Activated T-cell treated with anti-CD3 and anti-CD28 coated beads for 1 hour (primary cell): ENCODE data around the gene ZNF22.

Source experiments
- DNase-seq: peaks from one replicate; pipeline ENCODE4 v3.0.0-alpha.2; 2020; ENCODE audit warnings: low read depth

Gene ZNF22

DNA sequence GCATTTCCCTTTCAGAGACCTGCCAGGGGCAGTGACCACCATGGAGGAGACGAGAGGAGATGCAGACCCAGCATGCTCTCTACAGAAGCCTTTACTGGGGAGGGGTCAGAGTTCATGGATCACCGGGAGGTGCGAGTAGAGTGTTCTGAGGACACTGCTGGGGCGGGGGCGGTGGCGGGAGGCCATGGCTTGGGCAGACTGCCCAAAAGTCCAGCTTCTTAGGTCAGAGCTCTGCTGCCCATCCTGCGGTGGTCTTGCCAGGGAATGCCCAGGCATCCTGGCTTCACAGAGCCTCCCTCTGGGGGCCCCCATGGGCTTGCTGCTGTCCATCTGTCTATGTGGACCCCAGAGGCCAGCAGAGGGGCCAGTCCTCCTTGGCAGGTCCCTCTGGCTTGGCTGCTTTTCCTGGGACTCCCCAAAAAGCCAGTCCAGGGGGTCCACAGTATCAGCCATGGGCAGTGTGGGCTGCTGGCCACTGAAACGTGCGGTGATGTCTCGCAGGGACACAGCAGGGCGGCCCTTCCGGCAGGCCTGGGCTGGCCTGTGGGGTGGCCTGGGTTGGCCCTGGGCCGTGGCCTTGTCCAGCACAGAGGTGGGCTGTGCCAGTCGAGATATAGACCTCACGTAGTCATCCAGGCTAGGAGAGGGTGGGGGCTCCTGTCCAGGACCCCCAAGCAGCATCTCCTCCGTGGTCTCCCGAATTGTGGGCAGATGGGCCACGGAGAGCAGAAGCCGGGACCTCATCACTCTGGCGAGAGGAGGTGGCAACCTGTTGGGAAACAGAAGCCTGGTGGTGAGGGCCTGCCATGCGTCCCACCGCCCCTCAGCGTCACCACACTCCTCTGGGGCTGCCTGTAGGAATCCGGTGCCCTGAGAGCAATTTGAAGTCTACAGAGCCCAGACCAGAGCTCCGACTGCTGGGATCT is 23.2 kb upstream of the ZNF22 start:
- DNase-seq = no peak

DNA sequence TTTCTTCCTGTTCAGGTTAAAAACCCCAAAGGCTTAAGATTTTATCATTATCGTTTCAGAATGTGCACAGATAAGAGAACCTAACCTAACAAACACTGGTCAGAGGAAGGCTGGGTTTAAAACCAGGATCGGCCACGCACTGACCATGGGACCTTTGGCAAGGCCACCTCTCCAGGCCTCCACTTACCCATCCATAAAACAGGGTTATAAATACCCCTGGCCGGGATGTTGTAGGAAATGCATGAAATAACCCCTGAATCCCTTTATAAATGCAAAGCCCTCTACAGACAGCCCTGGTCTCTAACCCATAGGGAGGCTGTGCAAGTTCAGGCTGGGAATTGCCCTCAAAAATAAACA is 22.5 kb upstream of the ZNF22 start:
- DNase-seq = no peak

DNA sequence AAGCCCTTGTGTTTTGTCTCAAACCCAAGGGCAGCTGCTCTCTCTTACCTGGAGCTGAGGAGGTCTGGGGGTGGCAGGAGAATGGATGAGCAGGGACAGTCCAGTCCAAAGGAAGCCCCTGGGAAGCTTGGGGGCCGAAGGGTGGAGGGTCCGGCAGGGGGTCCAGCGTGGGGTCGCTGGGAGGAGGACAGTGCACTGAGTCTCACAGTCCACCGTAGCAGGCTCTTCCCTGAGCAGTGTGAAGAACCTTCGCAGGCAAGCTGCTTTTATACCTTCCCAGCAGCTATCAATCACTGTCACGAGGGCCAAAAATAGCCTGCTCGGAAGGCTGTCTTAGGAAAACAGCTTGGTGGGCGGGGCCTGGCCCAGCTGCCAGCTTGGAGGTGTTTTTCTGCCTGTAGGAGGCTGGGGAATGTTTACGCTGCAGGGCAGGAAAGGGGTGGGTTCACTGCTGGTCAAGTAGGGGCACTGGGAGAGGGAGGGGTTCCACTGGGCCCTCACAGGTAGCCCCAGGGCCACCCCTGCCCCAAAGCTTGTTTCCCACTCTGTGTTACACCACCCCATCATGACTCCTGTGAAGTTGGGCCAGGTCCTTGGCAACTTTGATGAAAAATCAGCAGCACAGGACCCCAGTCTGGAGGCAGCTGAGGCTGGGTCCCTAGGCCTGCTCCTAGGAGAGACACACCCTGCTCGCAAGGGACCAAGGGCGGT is 22.0 kb upstream of the ZNF22 start, which contains the start of gene DEPP1:
Gene DEPP1 (minus strand): TSS at position 240 of the 711 bp plus-strand sequence. CDS start 779 bp downstream, outside the sequence.
- DNase-seq = no peak

DNA sequence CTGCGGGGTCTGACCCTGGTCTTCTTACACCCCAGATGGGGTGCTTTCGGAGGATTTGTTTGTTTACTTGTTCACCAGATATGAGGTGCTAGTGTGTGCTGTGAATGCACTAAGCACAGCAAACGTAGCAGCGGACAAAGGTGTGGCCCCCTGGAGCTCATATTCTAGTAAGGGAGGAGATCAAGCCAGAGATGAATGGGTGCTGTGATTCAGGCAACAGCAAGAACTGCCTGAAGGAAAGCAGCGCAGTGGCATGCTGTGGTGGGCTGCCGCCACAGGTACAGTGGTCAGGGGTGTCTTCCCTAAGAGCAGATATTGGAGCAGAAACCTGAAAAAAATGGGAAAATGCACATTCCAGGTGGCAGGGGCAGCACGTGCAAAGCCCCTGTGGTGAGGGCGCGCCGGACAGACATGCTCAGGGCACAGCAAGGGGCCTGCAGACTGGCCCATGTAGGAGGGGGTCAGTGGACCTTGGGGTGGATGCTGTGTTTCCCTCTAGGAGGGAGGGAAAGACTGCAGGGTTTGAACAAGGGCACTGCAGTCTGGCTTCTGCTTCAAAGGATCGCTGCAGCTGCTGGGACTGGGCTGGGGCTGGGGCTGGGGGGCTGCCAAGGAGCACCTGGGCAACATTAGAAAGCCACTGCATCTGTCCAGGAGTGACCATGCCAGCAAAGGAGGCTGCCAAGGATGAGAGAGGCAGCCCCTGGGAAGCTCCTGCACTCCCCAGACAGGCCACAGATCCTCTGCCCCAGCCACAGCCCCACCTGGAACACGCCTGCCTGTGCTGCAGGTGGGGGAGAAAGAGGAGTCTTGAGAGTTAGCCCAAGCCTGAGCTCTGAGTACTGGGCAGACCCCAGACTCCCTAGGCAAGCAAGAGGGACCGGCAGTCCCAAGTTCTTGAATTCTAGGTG is 21.2 kb upstream of the ZNF22 start:
- DNase-seq = no peak

DNA sequence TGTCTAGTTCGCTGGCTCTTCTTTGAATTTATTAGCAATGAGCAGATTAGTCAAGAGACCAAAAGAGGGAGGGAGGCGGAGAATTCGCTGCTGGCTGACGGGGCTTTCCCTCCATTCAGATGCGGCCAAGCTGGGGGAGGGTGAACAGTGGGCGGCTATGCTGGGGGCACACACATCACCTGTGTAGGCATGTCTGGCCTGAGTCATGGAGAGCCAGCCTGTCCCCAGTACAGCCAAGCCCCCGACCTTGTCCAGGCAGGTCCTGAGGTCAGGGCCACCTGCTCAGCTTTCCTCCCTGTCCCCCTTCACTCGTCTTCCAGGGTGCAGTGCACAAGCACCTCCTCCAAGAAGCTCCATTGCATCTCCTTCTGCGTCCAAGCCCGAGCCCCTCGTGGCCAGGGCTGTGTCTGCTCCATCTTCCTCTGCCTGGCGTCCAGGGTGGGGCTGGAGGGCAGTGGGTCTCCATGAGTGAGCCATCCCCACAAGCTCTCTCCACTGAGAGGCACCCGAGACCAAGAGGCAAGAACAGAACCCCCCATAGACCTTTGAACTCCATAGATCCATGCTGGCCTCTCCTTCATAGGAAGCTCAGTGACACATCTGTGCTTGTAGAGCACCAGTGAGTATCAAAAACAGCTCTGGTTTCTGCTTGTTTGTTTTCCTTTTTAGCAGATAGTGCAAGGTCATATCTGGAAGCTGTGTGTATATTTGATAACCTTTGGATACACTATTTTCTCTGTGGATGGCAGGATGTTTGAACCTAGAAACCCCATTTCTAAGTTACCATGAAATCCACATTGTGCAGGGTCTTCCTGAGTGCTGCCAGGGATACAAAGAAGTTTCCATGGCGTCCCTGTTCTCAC is 20.2 kb upstream of the ZNF22 start:
- DNase-seq = no peak

DNA sequence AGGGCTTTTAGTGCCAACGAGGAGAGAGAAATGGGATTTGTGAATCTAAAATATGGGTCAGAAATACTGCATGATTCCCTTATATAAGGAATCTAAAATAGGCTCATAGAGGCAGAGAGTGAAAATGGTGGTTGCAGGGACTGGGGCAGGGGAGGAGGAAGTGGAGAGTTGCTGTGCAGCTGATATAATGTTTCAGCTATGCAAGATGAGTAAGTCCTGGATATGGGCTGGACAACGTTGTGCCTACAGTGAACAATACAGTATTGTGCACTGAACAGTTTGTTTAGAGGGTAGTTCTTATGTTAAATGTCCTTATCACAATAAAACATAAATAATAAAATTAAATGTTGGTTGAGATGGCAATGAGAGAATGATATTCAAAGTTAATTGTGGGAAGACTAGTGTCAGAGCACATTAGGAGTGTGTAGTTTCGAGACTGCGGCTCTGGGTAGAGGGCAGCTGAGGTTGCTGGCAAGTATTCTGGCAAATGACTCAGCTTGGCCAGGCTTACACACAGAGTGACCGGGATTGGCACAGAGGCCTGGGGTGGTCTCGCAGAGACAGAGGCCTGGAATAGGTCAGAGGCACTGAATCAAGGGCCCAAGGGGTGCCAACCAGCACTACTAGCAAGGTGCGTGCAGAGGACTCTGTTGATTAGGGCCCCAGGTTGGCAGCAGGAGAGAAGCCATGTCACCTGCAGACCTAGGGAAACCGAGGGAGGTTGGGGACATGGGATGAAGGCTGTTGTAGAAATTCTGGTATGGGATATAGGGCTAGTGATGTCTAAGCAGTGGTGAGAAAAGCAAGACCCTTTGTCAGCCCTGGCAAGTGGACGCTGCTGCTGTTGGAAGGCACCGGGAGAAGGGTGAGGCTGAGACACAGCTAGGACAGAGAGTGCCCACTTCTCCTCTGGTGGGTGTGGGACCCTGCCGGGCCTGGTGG is 19.3 kb upstream of the ZNF22 start:
- DNase-seq = no peak

DNA sequence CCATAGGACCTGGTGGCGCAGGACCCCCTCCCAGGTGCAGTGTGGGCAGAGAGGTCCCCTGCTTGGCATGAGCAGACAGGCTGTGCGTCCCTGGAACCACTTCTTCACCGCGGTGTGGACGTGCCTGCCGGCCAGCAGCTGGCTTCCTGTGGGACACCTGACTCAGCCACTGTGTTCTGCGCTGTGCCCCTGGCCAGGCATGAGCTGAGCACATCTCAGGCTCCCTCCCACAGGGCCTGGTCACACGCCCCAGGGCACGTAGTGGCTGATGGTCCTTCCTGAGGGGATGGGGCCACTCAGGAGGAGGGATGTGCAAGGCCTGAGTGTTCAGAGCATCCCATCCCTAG is 18.6 kb upstream of the ZNF22 start:
- DNase-seq = no peak

DNA sequence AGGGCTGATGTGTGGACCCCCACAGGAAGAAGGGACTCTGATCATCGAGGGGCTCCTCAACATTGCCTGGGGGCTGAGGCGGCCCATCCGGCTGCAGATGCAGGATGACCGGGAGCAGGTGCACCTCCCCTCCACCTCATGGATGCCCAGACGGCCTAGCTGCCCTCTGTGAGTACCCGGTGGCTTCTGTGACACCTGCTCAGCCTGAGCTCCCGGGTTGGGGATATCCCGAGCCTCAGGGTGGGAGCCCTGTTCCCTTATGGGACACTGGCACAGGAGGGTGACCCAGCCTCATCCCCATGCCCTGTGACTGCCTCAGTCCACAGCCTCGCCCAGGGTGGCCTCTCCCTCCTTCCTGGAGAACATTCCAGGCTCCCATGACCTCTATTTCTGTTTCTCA is 18.2 kb upstream of the ZNF22 start:
- DNase-seq = no peak

DNA sequence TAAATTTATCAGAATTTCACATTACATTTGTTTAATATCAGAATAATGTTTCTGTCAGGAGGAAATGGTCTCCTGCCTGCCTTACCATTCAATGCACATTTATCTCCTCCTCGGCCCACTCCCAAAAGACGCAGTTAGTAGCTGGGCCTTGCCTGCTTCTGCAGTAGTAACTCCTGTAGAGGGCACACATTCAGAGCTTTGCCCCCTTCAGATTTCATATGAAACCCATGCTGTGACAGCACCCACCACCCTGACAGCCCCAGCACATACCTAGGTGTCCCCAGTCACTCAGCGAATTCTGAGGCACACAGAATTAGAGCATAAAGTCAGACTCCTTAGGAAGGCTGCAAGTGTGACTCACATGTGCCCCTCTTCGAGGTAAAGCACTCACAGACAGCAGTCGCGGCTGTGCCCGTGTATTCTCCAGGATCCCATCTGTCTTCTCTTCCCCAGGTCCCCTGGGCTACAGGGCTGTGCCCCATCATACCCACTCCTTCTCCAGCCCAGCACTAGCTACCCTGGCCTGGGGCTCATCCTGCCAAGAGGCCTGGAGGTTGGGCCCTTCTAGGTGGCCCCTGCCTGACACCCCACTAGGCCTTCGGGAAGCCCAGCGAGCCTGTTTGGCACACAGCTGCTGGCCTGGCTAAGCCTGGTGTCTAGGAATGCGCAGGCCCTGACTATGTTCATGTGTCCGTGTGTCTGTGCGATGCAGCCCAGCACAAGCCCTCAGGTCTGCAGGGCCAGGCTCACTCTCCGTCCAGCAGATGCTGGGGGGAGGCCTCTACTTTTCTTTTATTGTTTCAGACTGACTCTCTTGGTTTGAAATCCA is 17.4 kb upstream of the ZNF22 start:
- no peak for DNase-seq

DNA sequence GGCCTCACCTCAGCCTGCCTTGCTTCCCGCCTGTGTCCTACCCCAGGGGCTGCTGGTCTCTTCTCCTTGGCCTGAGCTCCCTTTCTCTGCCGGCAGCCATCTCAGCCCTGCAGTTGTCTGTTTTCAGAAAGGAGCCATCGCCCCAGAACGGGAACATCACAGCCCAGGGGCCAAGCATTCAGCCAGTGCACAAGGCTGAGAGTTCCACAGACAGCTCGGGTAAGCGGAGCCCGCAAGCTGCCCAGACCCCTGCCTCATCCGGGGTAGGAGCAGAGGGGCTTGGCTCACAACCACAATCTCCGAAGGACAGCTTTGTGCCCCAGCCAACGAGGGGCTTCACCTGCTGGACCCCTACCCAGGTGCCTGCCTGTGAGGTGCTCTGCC is 16.8 kb upstream of the ZNF22 start:
- DNase-seq = no peak

DNA sequence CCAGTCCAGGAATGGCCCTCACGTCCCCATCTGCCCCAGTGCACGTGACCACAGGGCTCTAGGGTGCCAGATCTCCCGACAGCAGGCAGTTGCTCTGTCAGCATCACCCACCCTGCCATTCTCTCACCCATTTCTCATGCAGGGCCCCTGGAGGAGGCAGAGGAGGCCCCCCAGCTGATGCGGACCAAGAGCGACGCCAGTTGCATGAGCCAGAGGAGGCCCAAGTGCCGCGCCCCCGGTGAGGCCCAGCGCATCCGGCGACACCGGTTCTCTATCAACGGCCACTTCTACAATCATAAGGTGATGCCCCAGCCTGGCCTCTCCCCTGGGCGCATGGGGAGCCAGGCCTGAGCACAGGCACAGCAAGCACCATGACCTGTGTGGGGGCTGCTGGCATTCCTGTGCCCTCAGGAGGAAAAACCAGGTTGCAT is 16.0 kb upstream of the ZNF22 start:
- no peak for DNase-seq

DNA sequence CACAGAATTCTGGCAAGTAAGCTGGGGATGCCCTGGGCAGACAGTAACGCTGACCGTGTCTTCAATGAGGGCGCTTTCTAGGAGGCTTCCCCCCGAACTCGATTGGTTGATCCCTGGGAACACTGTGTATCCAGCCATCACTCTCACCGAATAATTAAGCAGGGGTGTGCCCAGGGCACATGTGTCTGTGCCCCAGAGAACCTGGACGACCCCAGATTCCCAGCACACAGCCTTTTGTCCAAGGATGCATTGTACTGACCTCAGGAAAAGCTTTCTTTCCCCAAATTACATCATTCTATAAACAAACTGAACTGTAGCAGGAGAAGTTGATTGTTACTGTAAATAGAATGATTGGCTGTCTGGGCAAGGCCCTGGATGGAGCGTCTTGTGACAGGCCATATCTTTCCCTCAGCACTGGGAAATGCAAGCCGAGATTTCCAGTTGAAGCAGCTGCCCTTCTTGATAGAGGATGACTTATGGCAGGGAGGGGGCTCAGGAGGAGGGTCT is 15.5 kb upstream of the ZNF22 start:
- no peak for DNase-seq

DNA sequence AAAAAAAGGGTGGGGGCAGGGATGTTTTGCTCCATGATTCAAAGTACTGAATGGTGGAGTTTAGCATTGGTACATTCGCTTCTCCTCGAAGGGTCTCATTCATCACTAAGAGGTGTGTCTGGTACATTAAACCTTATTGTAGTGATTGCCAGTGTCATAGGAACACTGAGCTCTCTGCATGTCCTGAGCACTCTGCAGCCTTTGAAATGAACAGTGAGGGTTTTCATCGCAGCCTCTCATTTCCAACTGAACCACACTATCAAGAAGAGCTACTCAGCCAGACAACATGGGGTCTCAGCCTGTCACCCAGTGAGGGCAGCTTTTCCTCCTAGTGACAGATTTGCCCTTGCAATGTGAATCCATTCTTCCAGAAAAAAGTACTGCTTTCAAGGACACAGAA is 14.5 kb upstream of the ZNF22 start:
- DNase-seq = no peak

DNA sequence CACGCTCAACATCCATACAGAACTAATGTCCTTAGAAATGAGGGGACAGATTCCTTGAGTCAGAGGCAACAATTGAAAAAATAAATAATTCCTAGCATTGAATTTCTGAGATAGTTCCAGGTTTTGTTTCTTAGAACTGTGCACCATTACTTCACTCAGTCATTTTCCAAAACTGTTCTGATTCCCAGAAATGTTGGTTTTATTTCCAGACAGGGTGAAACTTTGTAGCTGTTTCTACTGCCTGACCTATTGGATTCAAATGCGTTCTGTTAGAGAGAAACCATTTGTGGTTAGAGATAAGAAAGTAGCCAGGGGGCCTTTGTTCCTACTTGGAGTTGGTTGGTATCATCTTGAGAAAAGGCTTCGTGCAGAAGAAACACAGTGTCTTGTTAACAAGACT is 14.1 kb upstream of the ZNF22 start:
- DNase-seq = no peak

DNA sequence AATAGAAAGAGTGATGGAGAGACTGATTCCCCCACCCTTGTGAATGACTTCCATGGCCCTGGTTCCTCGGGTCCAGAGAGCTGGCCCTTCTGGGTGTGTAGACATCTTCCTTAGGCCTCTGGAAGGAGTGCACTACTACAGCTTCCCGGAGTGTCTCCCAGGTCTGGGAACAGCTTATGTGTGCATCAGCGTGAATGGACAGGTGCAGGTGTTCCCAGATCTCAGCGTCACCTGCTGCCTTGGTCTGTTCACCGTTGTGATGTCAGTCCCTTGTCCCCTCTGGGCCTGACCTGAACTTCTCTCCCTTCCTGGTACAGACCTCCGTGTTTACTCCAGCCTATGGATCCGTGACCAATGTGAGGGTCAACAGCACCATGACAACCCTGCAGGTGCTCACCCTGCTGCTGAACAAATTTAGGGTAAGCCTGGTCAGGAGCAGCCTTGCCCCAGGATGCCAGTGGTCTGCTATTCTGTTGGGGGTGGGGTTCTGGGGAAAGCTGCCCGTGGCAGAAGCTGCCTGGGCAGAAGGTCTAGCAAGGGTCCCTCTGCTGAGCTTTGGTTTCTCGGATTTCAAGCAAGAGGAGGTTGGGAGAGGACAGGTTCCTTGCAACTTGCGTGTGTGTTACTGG is 11.7 kb upstream of the ZNF22 start:
- DNase-seq = no peak

DNA sequence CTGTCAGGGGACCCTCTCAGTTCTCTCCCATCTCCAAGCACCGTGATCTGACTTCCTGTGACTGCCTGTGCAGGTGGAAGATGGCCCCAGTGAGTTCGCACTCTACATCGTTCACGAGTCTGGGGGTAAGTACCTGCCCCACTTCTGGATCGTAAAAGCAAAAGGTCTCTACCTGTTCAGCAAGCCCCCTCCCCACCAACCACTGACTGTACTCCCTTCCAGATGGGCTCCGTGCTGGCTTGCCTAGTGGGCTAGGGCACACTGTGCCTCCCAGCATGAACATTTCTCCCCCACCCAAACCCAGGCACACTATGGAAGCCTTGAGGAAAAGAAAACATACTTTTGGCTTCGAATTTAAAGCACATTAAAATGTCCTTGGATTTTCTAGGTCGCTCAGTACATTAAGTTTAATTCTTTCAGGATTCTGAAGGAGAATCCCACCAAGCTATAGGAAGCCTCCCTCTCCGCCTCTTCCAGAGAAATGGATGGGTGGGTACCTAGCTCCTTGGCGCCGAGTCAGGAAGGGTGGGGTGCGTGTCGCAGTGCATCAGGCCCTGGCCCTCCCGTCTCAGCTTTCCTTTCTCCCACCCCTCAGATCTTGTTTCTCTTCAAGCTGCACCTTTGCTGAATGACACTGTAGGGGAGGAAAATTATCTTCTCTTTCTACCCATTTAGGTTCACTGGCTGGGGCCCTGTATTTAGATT is 11.0 kb upstream of the ZNF22 start:
- no peak for DNase-seq

DNA sequence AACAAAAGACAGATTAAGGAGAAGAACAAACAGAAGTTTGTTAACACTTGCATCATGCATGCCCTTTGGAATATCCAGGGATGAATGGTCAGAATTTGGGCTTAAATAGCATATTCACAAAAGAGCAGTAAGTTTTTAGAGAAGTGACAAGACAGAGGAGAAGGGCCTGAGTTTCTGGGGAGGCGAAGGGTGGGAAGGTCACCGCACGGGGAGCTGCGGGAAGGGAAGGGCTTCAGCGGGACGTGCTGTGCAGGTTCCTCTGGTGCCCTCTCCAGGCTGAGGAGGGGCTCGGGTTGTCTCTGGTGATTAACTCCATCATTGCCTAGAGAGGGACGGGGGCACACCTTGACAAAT is 10.4 kb upstream of the ZNF22 start:
- DNase-seq = no peak

DNA sequence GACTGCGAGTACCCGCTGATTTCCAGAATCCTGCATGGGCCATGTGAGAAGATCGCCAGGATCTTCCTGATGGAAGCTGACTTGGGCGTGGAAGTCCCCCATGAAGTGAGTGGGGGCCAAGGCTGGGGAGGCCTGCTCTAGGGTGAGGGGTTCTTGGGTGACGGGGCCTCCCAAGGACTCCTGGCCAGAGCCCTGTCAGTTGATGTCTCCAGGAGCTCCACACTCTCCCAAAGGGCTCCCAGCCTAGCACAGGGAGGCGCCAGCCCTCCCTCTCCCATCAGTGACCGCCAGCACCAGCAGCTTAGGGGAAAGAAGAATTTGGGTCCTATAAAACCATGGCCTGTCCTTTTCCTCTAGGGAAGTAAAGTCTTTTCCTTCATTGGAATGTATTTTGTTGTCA is 9.8 kb upstream of the ZNF22 start:
- DNase-seq = no peak
